ENCODE results near the gene VPS26B.

Gene VPS26B

GRCh38 chr11:134240592-134240991 is 16.1 kb downstream of the VPS26B start:
- TF ChIP-seq TEAD4 (IDR thresholded peaks at IDR 0.05) = no peak
- no peak for TF ChIP-seq EP300 (IDR thresholded peaks at IDR 0.05; ENCODE audit: borderline replicate concordance)
- no peak for TF ChIP-seq TAF1 (IDR thresholded peaks at IDR 0.05; ENCODE audit: low read depth)
- TF ChIP-seq USF1 (IDR thresholded peaks at IDR 0.05) = no peak
- no peak for TF ChIP-seq CEBPB (IDR thresholded peaks at IDR 0.05)
- TF ChIP-seq ZBTB7A (IDR thresholded peaks at IDR 0.05; ENCODE audit: low read depth) = no peak
- TF ChIP-seq MAX (IDR thresholded peaks at IDR 0.05) = no peak

GRCh38 chr11:134242376-134242775 is 17.9 kb downstream of the VPS26B start:
- TF ChIP-seq TEAD4 (IDR thresholded peaks at IDR 0.05) (no peak), EGR1 (IDR thresholded peaks at IDR 0.05) (no peak), FOXM1 (IDR thresholded peaks at IDR 0.05; ENCODE audit: borderline replicate concordance, low read depth) (no peak), MAX (IDR thresholded peaks at IDR 0.05) (no peak), EP300 (IDR thresholded peaks at IDR 0.05; ENCODE audit: borderline replicate concordance) (no peak), YY1 (IDR thresholded peaks at IDR 0.05; ENCODE audit: low read depth) (no peak), USF1 (IDR thresholded peaks at IDR 0.05) (no peak), CEBPB (IDR thresholded peaks at IDR 0.05) (no peak), TCF12 (IDR thresholded peaks at IDR 0.05; ENCODE audit: low read depth) (no peak), TAF1 (IDR thresholded peaks at IDR 0.05; ENCODE audit: low read depth) (no peak), ZBTB7A (IDR thresholded peaks at IDR 0.05; ENCODE audit: low read depth) (no peak), REST (IDR thresholded peaks at IDR 0.05; ENCODE audit: low read depth) (no peak), NFIC (IDR thresholded peaks at IDR 0.05) (no peak), CREB1 (IDR thresholded peaks at IDR 0.05; ENCODE audit: low read depth) (no peak), RAD21 (IDR thresholded peaks at IDR 0.05; ENCODE audit: low read depth) (no peak)

- no peak for TF ChIP-seq REST (IDR thresholded peaks at IDR 0.05; ENCODE audit: low read depth)
- no peak for TF ChIP-seq USF1 (IDR thresholded peaks at IDR 0.05)
- no peak for TF ChIP-seq RAD21 (IDR thresholded peaks at IDR 0.05; ENCODE audit: low read depth)
- no peak for TF ChIP-seq FOXM1 (IDR thresholded peaks at IDR 0.05; ENCODE audit: borderline replicate concordance, low read depth)
- no peak for TF ChIP-seq CREB1 (IDR thresholded peaks at IDR 0.05; ENCODE audit: low read depth)
- TF ChIP-seq CEBPB (IDR thresholded peaks at IDR 0.05) = no peak
- TF ChIP-seq TEAD4 (IDR thresholded peaks at IDR 0.05) = no peak
- no peak for TF ChIP-seq EP300 (IDR thresholded peaks at IDR 0.05; ENCODE audit: borderline replicate concordance)
- TF ChIP-seq NFIC (IDR thresholded peaks at IDR 0.05) = no peak
- TF ChIP-seq EGR1 (IDR thresholded peaks at IDR 0.05) = no peak
- TF ChIP-seq MAX (IDR thresholded peaks at IDR 0.05) = no peak
- TF ChIP-seq TAF1 (IDR thresholded peaks at IDR 0.05; ENCODE audit: low read depth) = no peak
Measured at GRCh38 chr11:134243913-134244312, 19.4 kb downstream of the VPS26B start.

GRCh38 chr11:134244593-134244992 is 20.1 kb downstream of the VPS26B start:
- TF ChIP-seq TAF1 (IDR thresholded peaks at IDR 0.05; ENCODE audit: low read depth) = no peak
- no peak for TF ChIP-seq ZBTB7A (IDR thresholded peaks at IDR 0.05; ENCODE audit: low read depth)
- no peak for TF ChIP-seq FOXM1 (IDR thresholded peaks at IDR 0.05; ENCODE audit: borderline replicate concordance, low read depth)
- no peak for TF ChIP-seq MAX (IDR thresholded peaks at IDR 0.05)
- no peak for TF ChIP-seq TCF12 (IDR thresholded peaks at IDR 0.05; ENCODE audit: low read depth)
- no peak for TF ChIP-seq REST (IDR thresholded peaks at IDR 0.05; ENCODE audit: low read depth)
- TF ChIP-seq CEBPB (IDR thresholded peaks at IDR 0.05) = no peak
- TF ChIP-seq EP300 (IDR thresholded peaks at IDR 0.05; ENCODE audit: borderline replicate concordance) = no peak
- TF ChIP-seq USF1 (IDR thresholded peaks at IDR 0.05) = no peak
- TF ChIP-seq NFIC (IDR thresholded peaks at IDR 0.05) = no peak
- TF ChIP-seq YY1 (IDR thresholded peaks at IDR 0.05; ENCODE audit: low read depth) = no peak

All from Ishikawa (cell line).